ENCODE data around the gene MAGI2.

- no peak for TF ChIP-seq CTCF (IDR thresholded peaks at IDR 0.05; ENCODE audit: insufficient read depth, low read depth, low read length)
- no peak for TF ChIP-seq EZH2 (IDR thresholded peaks at IDR 0.05; ENCODE audit: insufficient read depth, low read length)
Observed at GRCh38 chr7:78438433-78438832, 1015.0 kb downstream of the MAGI2 start.

Measured in astrocyte (in vitro differentiated cells and primary cell).